Retinal pigment epithelial cell (primary cell): ENCODE results near the gene VWA5B1.

ENCODE experiments used
- DNase-seq: peaks from one replicate; pipeline ENCODE4 v3.0.0-alpha.2; 2010; ENCODE audit warnings: low read depth
- H3K4me3 ChIP-seq: 2 replicates; pipeline ENCODE4 v1.5.1; 2011; ENCODE audit warnings: mild to moderate bottlenecking, low read length, control low read depth, moderate library complexity
- CTCF ChIP-seq: conservative IDR thresholded peaks from 2 replicates; pipeline ENCODE4 v1.5.1; 2011; ENCODE audit warnings: low read depth, low read length, control low read depth, inconsistent platforms

The VWA5B1 gene

GRCh38 chr1:20255666-20256065, 35.0 kb upstream of the VWA5B1 start:
- TF ChIP-seq CTCF, result no peak
- H3K4me3 ChIP-seq, result no peak overlapping the region
- DNase-seq, result no peak

DNA sequence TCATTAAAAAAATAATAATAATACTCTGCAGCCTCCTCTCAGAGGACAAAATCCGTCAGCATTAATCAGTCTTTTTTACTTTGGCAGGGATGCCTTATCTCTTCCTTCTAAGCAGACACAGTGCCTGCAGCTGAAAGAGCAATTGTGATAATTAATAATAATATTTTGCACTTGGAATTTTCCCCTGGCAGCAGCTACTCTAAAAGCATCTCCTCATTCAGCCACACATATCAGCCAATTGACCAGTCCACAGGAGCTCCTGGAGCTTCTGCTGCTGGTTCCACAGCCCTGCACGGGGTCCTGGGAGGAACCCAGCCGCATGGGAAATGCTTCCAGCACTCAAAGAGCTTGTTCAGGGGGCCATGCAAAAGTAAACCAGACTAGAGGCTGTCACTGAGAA, 31.0 kb upstream of the VWA5B1 start:
- DNase-seq, result no peak
- no peak for TF ChIP-seq CTCF
- no peak overlapping the region for H3K4me3 ChIP-seq

- DNase-seq, result no peak
- H3K4me3 ChIP-seq, result no peak overlapping the region
- no peak for TF ChIP-seq CTCF
Observed at GRCh38 chr1:20261095-20261494, 29.6 kb upstream of the VWA5B1 start.

- no peak for TF ChIP-seq CTCF
Observed at GRCh38 chr1:20262810-20263534, 27.7 kb upstream of the VWA5B1 start.

GRCh38 chr1:20265250-20265649, 25.4 kb upstream of the VWA5B1 start:
- TF ChIP-seq CTCF, result no peak
- no peak overlapping the region for H3K4me3 ChIP-seq
- no peak for DNase-seq

More at GRCh38 chr1:20262810-20263534, 27.7 kb upstream of the VWA5B1 start:
- H3K4me3 ChIP-seq, result no peak overlapping the region
- DNase-seq, result no peak

- peak; percentile 39 for DNase-seq
- H3K4me3 ChIP-seq, result no peak overlapping the region
- no peak for TF ChIP-seq CTCF
Observed at GRCh38 chr1:20266141-20266540, 24.5 kb upstream of the VWA5B1 start.

- no peak overlapping the region for H3K4me3 ChIP-seq
- TF ChIP-seq CTCF, result peak; percentile 11
- no peak for DNase-seq
Observed at GRCh38 chr1:20266642-20267041, 24.0 kb upstream of the VWA5B1 start.
